Fibroblast of lung (primary cell): ENCODE results near the gene ZBTB8A. TPM values are rescaled to one million over a fixed set of nuclear protein-coding genes. Genes with fewer than 3 reads are reported as not detected.
A peak's percentile ranks its signal among the peaks of the same experiment; 100 is the strongest.

Source experiments
- DNase-seq, 2 donors: peaks; one replicate each; pipeline versions ENCODE4 v3.0.0 to v3.0.0-alpha.2; 2010; ENCODE audit warnings: low read depth in 2 of 2
- H2AFZ ChIP-seq: 2 replicates; pipeline ENCODE4 v1.5.1; 2012; ENCODE audit warnings: low read length, control low read depth, inconsistent platforms
- H3K27ac ChIP-seq: 2 replicates; pipeline ENCODE4 v1.5.1; 2011; ENCODE audit warnings: low read length, control low read depth; ENCODE audit not compliant: insufficient read depth
- H3K27me3 ChIP-seq: 2 replicates; pipeline ENCODE4 v1.5.1; 2011; ENCODE audit warnings: mild to moderate bottlenecking, low read length; ENCODE audit not compliant: control insufficient read depth, insufficient read depth
- H3K36me3 ChIP-seq: 2 replicates; pipeline ENCODE4 v1.5.1; 2011; ENCODE audit warnings: low read length; ENCODE audit not compliant: control insufficient read depth, insufficient read depth
- H3K4me1 ChIP-seq: 2 replicates; pipeline ENCODE4 v1.5.1; 2011; ENCODE audit warnings: low read length; ENCODE audit not compliant: control insufficient read depth, insufficient read depth; ENCODE audit errors: extremely low read depth
- H3K4me2 ChIP-seq: 2 replicates; pipeline ENCODE4 v1.5.1; 2011; ENCODE audit warnings: low read length, control low read depth; ENCODE audit not compliant: insufficient read depth; ENCODE audit errors: extremely low read depth
- H3K4me3 ChIP-seq, 4 experiments: fragments of 200-600 bp in 1 of 4; sonication (generic) in 1 of 4; replicated peaks in 1 of 4; 2 replicates each; pipeline ENCODE4 v1.5.1; 2011 to 2016; ENCODE audit warnings: low read length in 4 of 4, low read depth in 3 of 4, mild to moderate bottlenecking in 3 of 4, control low read depth in 2 of 4, inconsistent platforms in 1 of 4, mixed read lengths in 1 of 4; ENCODE audit not compliant: insufficient read depth in 1 of 4; ENCODE audit errors: control extremely low read depth in 1 of 4
- H3K79me2 ChIP-seq: 2 replicates; pipeline ENCODE4 v1.5.1; 2012; ENCODE audit warnings: mild to moderate bottlenecking, low read length, inconsistent platforms; ENCODE audit not compliant: control insufficient read depth, insufficient read depth
- H3K9ac ChIP-seq: 2 replicates; pipeline ENCODE4 v1.5.1; 2011; ENCODE audit warnings: mild to moderate bottlenecking, low read length, control low read depth; ENCODE audit not compliant: insufficient read depth
- H3K9me3 ChIP-seq: 2 replicates; pipeline ENCODE4 v1.5.1; 2012; ENCODE audit warnings: low read depth, low read length; ENCODE audit not compliant: control insufficient read depth, insufficient read depth
- H4K20me1 ChIP-seq: 2 replicates; pipeline ENCODE4 v1.5.1; 2011; ENCODE audit warnings: low read length; ENCODE audit not compliant: control insufficient read depth, insufficient read depth; ENCODE audit errors: extremely low read depth
- CTCF ChIP-seq, 2 donors: IDR thresholded peaks in 1 of 2; conservative IDR thresholded peaks in 1 of 2; 1 replicate in 1 of 2; 2 replicates in 1 of 2; pipeline ENCODE4 v1.5.1; 2011 to 2012; ENCODE audit warnings: low read length in 2 of 2, control low read depth in 1 of 2, inconsistent platforms in 1 of 2, low read depth in 1 of 2, mild to moderate bottlenecking in 1 of 2
- EZH2 ChIP-seq: IDR thresholded peaks from 2 replicates; pipeline ENCODE4 v1.5.1; 2012; ENCODE audit warnings: low read length, control low read depth, mild to moderate bottlenecking; ENCODE audit errors: missing control alignments
- polyA minus RNA-seq: library from RNA; depleted of rRNA, polyadenylated mRNA; stranded (reverse); fragments of >200 nt; gene quantifications from 2 replicates; pipeline ENCODE4 v1.2.3, GENCODE V29; 2011; ENCODE audit warnings: low replicate concordance
- polyA plus RNA-seq, 2 donors: library from polyadenylated mRNA; depleted of rRNA in 1 of 2; stranded (reverse) in 1 of 2; unstranded in 1 of 2; fragments of >200 nt; gene quantifications; 2 replicates each; pipeline ENCODE4 v1.2.1, GENCODE V29; 2011 to 2012; ENCODE audit warnings: missing spikeins in 1 of 2
- total RNA-seq: library from RNA; depleted of rRNA; stranded (reverse); fragments of >200 nt; gene quantifications from 2 replicates; pipeline ENCODE4 v1.2.1, GENCODE V29; 2014

Gene ZBTB8A
- total RNA-seq: 5.6 and 5.9 TPM in 2 replicates
- 6.0 and 6.9 TPM in 2 replicates for polyA plus RNA-seq
- 3.9 and 4.4 TPM in 2 replicates for polyA plus RNA-seq (2012)
- 2.3 and 3.4 TPM in 2 replicates for polyA minus RNA-seq

GRCh38 chr1:32538887-32539583, at the start of gene ZBTB8A:
ZBTB8A (plus strand) TSS chr1:32539427; CDS start chr1:32592932, 53,505 bp downstream.
- H3K4me1 ChIP-seq: no peaks in the 10 kb centered on the region

GRCh38 chr1:32489774-32490454, 49.3 kb upstream of the ZBTB8A start:
- H3K79me2 ChIP-seq: no peaks in the 10 kb centered on the region
- no peak overlapping the region for H3K4me2 ChIP-seq
- no peaks in the 10 kb centered on the region for H3K9me3 ChIP-seq
- TF ChIP-seq EZH2 (no peak), CTCF (conservative IDR thresholded peaks at IDR 0.05 in 1 of 2, IDR thresholded peaks at IDR 0.05 in 1 of 2; ENCODE audit: low read depth in 1 of 2, low read length in 2 of 2) (no peak)
- no peak overlapping the region for H3K27ac ChIP-seq
- no peaks in the 10 kb centered on the region for H4K20me1 ChIP-seq
- H3K9ac ChIP-seq: no peak overlapping the region
- H2AFZ ChIP-seq: no peak overlapping the region
- no peak overlapping the region for H3K4me3 ChIP-seq
- DNase-seq: no peak
- H3K27me3 ChIP-seq: peaks cover 3% of the 10 kb centered on the region
- no peaks in the 10 kb centered on the region for H3K4me1 ChIP-seq
- H3K36me3 ChIP-seq: no peaks in the 10 kb centered on the region

More at GRCh38 chr1:32538887-32539583, at the start of gene ZBTB8A:
- Histone ChIP-seq H3K9ac (peak within 1 kb of the TSS; percentile 62), H3K36me3 (no peaks in the 10 kb centered on the region), H3K4me2 (peak within 1 kb of the TSS; percentile 89), H3K4me3 (peak within 1 kb of the TSS; percentile 60 to 89 (median 71)), H4K20me1 (no peaks in the 10 kb centered on the region), H2AFZ (peak within 1 kb of the TSS; percentile 90), H3K27ac (peak within 1 kb of the TSS; percentile 29), H3K9me3 (no peaks in the 10 kb centered on the region), H3K79me2 (peaks cover 6% of the 10 kb centered on the region), H3K27me3 (no peaks in the 10 kb centered on the region)
- TF ChIP-seq CTCF (conservative IDR thresholded peaks at IDR 0.05 in 1 of 2, IDR thresholded peaks at IDR 0.05 in 1 of 2; ENCODE audit: low read depth in 1 of 2, low read length in 2 of 2) (no peak), EZH2 (no peak)
- peak; percentile 68 to 80 for DNase-seq

- no peaks in the 10 kb centered on the region for H3K79me2 ChIP-seq
- TF ChIP-seq EZH2 (no peak), CTCF (conservative IDR thresholded peaks at IDR 0.05 in 1 of 2, IDR thresholded peaks at IDR 0.05 in 1 of 2; ENCODE audit: low read depth in 1 of 2, low read length in 2 of 2) (no peak)
- no peaks in the 10 kb centered on the region for H3K9me3 ChIP-seq
- DNase-seq: no peak
- H2AFZ ChIP-seq: no peak overlapping the region
- no peak overlapping the region for H3K4me3 ChIP-seq
- no peak overlapping the region for H3K4me2 ChIP-seq
- H3K27ac ChIP-seq: no peak overlapping the region
- no peak overlapping the region for H3K9ac ChIP-seq
- no peaks in the 10 kb centered on the region for H3K27me3 ChIP-seq
- no peaks in the 10 kb centered on the region for H3K4me1 ChIP-seq
- H4K20me1 ChIP-seq: no peaks in the 10 kb centered on the region
- H3K36me3 ChIP-seq: no peaks in the 10 kb centered on the region
Observed at GRCh38 chr1:32491386-32491785, 47.8 kb upstream of the ZBTB8A start.
